BLaER1 treated with 17β-estradiol and CSF1 and Interleukin-3, amounts not matched to agents 10 nM and 100 nM (cell line): ENCODE measurements around the gene HOXB4.

ENCODE experiments used
- H3K27ac ChIP-seq, 11 experiments: shearing (Covaris generic); formaldehyde crosslinking; 2 replicates each; pipeline ENCODE4 v1.8.1; 2022
- H3K27me3 ChIP-seq, 11 experiments: shearing (Covaris generic); formaldehyde crosslinking; 2 replicates each; pipeline ENCODE4 v1.8.1; 2022
- H3K36me3 ChIP-seq, 11 experiments: shearing (Covaris generic); formaldehyde crosslinking; 2 replicates each; pipeline ENCODE4 v1.8.1; 2022
- H3K4me1 ChIP-seq, 10 experiments: shearing (Covaris generic); formaldehyde crosslinking; 2 replicates each; pipeline ENCODE4 v1.8.1; 2022
- H3K4me2 ChIP-seq, 11 experiments: shearing (Covaris generic); formaldehyde crosslinking; 2 replicates each; pipeline ENCODE4 v1.8.1; 2022
- H3K4me3 ChIP-seq, 10 experiments: shearing (Covaris generic); formaldehyde crosslinking; 2 replicates each; pipeline ENCODE4 v1.8.1; 2022
- H3K9ac ChIP-seq, 11 experiments: shearing (Covaris generic); formaldehyde crosslinking; 2 replicates each; pipeline ENCODE4 v1.8.1; 2022
- H3K9me3 ChIP-seq, 11 experiments: shearing (Covaris generic); formaldehyde crosslinking; replicated peaks in 1 of 11; 2 replicates each; pipeline ENCODE4 v1.8.1; 2022
- H4K20me1 ChIP-seq, 11 experiments: shearing (Covaris generic); formaldehyde crosslinking; 2 replicates each; pipeline ENCODE4 v1.8.1; 2022
- Cebpa-rat ChIP-seq, 11 experiments: shearing (Covaris generic); IDR thresholded peaks; 2 replicates each; pipeline ENCODE4 v1.8.1; 2022

Gene HOXB4

DNA sequence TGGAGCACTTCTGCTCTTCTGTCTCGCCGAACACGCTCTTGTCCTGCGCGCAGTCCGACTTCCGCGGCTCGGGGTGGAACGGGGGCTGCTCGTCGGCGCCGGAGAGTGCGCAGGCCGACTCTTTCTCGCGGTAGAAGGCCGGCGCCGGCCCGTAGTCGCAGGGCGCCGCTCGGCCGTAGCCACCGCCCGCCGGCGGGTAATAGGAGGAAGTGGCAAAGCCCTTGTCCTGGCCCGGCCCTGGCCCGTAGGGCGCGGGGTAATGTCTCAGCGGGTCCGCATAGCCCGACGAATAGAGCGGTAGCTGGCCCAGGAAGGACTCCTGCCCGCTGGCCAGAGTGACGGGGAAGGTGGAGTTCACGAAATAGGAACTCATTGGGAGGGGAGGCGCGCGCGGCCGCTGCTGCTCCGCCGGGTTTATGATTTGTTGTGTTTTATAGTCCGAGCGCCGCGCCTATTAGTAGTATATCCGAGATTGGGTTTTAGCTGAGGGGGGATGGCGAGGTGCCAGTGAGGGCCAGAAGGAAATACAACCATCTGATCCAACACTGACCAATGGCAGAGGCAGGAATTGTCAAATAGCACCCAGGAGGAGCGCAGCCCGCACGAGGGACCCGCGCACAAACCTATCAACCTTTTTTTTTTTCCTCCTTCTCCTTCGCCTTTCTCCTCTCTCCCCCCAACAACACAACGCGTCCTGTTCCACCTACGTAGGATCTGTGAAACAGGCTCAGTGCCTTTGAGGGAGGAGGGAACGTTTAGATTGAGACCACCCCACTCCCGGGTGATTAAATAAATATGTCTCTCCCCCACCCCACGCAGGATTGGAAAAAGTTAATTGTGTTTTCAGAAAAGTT lies 19.9 kb upstream of the HOXB4 start:
- no peak for TF ChIP-seq Cebpa-rat (IDR thresholded peaks at IDR 0.05)
- Histone ChIP-seq H3K27me3 (peaks cover 98 to 100% (median 100%) of the 10 kb centered on the region in 11 experiments), H3K4me2 (no peak overlapping the region), H3K4me3 (peak overlapping the region in 2 of 10 experiments; percentile 0 to 19; a peak in 1 of 20 replicates), H3K36me3 (no peaks in the 10 kb centered on the region), H3K27ac (no peak overlapping the region), H4K20me1 (peaks cover 0 to 94% (median 86%) of the 10 kb centered on the region in 11 experiments; a peak in 18 of 22 replicates), H3K9me3 (peaks cover 0 to 14% (median 9%) of the 10 kb centered on the region in 11 experiments; a peak in 13 of 22 replicates), H3K9ac (no peak overlapping the region), H3K4me1 (peaks cover 0 to 6% (median 4%) of the 10 kb centered on the region in 10 experiments; a peak in 6 of 20 replicates)

DNA sequence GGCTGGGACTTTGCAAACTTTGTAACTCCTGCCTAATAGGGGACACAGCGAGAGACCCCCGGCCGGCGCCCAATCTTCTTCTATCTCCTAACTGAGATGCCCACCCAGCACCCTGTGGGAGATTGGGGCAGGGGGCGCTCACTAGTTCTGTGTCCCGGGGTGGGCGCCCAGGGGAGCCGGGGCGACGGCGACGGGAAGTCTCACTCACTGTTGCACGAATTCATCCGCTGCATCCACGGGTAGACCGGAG lies 19.3 kb upstream of the HOXB4 start:
- Histone ChIP-seq H3K27me3 (peaks cover 98 to 100% (median 100%) of the 10 kb centered on the region in 11 experiments), H3K9ac (no peak overlapping the region), H4K20me1 (peaks cover 0 to 95% (median 86%) of the 10 kb centered on the region in 11 experiments; a peak in 18 of 22 replicates), H3K4me3 (0 out of 20 replicates have a peak overlapping the region, but pooled peaks of 1 of the 10 experiments have one; percentile 0), H3K9me3 (peaks cover 0 to 14% (median 9%) of the 10 kb centered on the region in 11 experiments; a peak in 13 of 22 replicates), H3K4me2 (no peak overlapping the region), H3K36me3 (no peaks in the 10 kb centered on the region), H3K27ac (no peak overlapping the region), H3K4me1 (peaks cover 0 to 6% (median 4%) of the 10 kb centered on the region in 10 experiments; a peak in 6 of 20 replicates)
- TF ChIP-seq Cebpa-rat (IDR thresholded peaks at IDR 0.05): no peak

GRCh38 chr17:48596735-48597527 lies 18.8 kb upstream of the HOXB4 start:
- Histone ChIP-seq H4K20me1 (peaks cover 0 to 95% (median 86%) of the 10 kb centered on the region in 11 experiments; a peak in 18 of 22 replicates), H3K9ac (no peak overlapping the region), H3K9me3 (peaks cover 0 to 14% (median 9%) of the 10 kb centered on the region in 11 experiments; a peak in 13 of 22 replicates), H3K36me3 (no peaks in the 10 kb centered on the region), H3K4me2 (no peak overlapping the region), H3K27me3 (peaks cover 98 to 100% (median 100%) of the 10 kb centered on the region in 11 experiments), H3K4me3 (no peak overlapping the region), H3K4me1 (peaks cover 0 to 6% (median 4%) of the 10 kb centered on the region in 10 experiments; a peak in 6 of 20 replicates), H3K27ac (no peak overlapping the region)
- TF ChIP-seq Cebpa-rat (IDR thresholded peaks at IDR 0.05): no peak

DNA sequence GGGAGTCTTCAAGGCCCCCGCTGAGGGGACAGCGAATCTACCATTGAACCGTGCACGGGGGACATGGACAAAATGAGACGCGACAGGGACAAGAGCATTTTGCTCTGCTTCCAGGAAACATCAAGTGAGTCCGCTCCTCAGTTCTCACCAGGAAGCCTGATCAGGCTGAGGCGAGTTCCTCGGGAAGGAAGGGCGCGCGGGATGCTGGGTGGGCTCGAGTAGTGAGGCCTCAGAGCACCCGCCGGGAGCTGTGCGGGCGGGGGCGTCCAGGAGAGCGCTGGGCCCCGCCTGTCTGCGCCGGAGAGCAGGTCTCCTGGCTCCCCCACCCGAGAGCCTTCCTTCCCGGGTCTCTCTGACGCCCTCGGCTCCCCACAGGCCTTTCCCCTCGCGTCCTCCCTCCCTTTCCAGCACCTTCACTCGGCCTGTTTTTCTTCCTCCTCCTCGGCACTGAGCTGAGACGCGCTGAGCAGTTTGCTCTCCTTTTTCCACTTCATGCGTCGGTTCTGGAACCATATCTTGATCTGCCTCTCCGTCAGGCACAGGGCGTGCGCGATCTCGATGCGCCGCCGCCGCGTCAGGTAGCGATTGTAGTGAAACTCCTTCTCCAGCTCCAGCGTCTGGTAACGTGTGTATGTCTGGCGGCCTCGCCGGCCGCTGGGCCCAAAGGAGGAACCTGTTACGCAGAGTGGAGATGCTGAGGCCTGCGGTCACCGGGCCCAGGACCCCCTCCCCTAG lies 18.0 kb upstream of the HOXB4 start:
- TF ChIP-seq Cebpa-rat (IDR thresholded peaks at IDR 0.05): no peak
- no peak overlapping the region for H3K4me3 ChIP-seq
- H3K27ac ChIP-seq: no peak overlapping the region
- H3K4me2 ChIP-seq: no peak overlapping the region
- H3K9ac ChIP-seq: no peak overlapping the region
- peaks cover 0 to 95% (median 86%) of the 10 kb centered on the region in 11 experiments; a peak in 18 of 22 replicates for H4K20me1 ChIP-seq
- H3K27me3 ChIP-seq: peaks cover 98 to 100% (median 100%) of the 10 kb centered on the region in 11 experiments
- H3K4me1 ChIP-seq: peaks cover 0 to 6% (median 4%) of the 10 kb centered on the region in 10 experiments; a peak in 6 of 20 replicates
- H3K36me3 ChIP-seq: no peaks in the 10 kb centered on the region
- peaks cover 0 to 14% (median 9%) of the 10 kb centered on the region in 11 experiments; a peak in 13 of 22 replicates for H3K9me3 ChIP-seq

DNA sequence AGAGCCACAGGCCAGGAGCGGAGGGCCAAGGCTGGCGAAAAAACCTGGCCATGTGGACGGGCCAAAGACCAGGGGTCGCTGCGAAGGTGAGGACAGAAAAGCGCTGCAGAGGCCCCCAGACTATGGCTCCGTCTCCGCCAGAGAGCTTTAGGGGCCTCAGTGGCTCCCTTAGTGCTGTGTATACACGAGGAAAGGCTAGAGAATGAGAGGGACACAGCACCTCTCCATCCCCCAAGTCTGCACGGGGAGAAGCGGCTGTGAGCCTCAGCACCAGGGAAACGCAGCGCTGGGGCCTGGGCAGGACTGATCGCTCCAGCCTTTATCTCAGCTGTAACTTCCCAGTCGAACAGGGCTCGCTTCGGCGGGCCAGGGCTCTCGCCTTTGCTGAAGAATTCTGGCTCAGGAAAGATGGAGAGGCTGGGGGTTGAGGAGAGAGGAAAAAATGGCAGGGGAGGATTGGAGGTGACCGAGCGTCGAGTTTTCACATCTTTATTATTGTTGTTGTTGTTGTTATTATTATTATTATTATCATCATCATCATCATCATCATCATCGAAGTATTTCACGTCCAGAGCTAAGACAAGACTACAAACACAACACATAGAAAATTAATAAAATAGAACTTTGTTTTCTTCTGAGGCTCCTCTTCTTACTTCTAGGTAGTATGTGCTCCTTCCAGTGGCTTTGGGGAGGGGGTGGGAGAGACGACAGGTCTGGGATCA lies 17.3 kb upstream of the HOXB4 start:
- Histone ChIP-seq H3K9me3 (peaks cover 0 to 14% (median 9%) of the 10 kb centered on the region in 11 experiments; a peak in 13 of 22 replicates), H3K27ac (no peak overlapping the region), H3K9ac (no peak overlapping the region), H3K27me3 (peaks cover 98 to 100% (median 100%) of the 10 kb centered on the region in 11 experiments), H3K4me3 (no peak overlapping the region), H3K36me3 (no peaks in the 10 kb centered on the region), H3K4me2 (no peak overlapping the region), H3K4me1 (peaks cover 0 to 6% (median 4%) of the 10 kb centered on the region in 10 experiments; a peak in 6 of 20 replicates), H4K20me1 (peaks cover 0 to 96% (median 86%) of the 10 kb centered on the region in 11 experiments; a peak in 18 of 22 replicates)
- TF ChIP-seq Cebpa-rat (IDR thresholded peaks at IDR 0.05): no peak

- no peak overlapping the region for H3K4me3 ChIP-seq
- no peak for TF ChIP-seq Cebpa-rat (IDR thresholded peaks at IDR 0.05)
These were observed 16.6 kb upstream of the HOXB4 start for GRCh38 chr17:48594538-48595277.

DNA sequence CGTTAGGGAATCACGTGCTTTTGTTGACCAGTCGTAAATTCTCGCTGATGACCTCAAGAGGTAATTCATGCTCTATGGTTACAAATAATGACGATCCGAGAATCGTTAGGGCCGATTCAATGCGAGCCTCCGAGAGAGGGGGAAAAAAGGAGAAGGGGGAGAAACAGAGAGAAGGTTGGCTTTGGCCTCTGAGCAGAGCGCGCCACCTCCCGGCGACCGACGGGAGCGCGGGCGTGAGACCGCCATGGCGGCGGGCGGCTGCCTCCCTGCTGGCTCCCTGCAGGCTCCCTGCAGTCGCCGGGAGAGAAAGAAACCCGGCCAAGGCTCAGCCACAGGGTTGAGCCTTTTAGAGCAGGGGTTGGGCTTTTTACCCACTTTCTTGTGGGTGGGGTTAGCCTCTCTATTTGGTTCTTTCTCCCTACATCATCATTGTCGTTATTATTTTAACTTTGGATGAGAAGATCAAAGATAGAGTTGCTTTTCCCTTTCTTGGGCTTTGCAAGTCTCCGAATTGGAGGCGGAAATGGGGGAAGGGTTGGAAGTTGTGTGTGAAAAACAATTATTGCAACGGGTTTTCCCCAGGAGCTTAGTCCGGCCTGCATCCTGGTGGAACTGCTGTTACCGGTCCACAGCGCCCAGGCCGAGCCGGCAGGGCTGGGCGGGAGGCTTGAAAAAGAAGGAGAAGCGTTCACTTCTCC lies 15.8 kb upstream of the HOXB4 start:
- peaks cover 0 to 14% (median 9%) of the 10 kb centered on the region in 11 experiments; a peak in 13 of 22 replicates for H3K9me3 ChIP-seq
- no peaks in the 10 kb centered on the region for H3K36me3 ChIP-seq
- H3K4me2 ChIP-seq: peak overlapping the region in 2 of 11 experiments; percentile 88 to 97; a peak in 4 of 22 replicates
- no peak for TF ChIP-seq Cebpa-rat (IDR thresholded peaks at IDR 0.05)
- no peak overlapping the region for H3K9ac ChIP-seq
- H3K27ac ChIP-seq: no peak overlapping the region
- peaks cover 0 to 6% (median 4%) of the 10 kb centered on the region in 10 experiments; a peak in 6 of 20 replicates for H3K4me1 ChIP-seq
- H3K27me3 ChIP-seq: peaks cover 98 to 100% (median 100%) of the 10 kb centered on the region in 11 experiments
- H3K4me3 ChIP-seq: no peak overlapping the region
- H4K20me1 ChIP-seq: peaks cover 0 to 96% (median 86%) of the 10 kb centered on the region in 11 experiments; a peak in 18 of 22 replicates

More at GRCh38 chr17:48594538-48595277, 16.6 kb upstream of the HOXB4 start:
- peaks cover 98 to 100% (median 100%) of the 10 kb centered on the region in 11 experiments for H3K27me3 ChIP-seq
- H4K20me1 ChIP-seq: peaks cover 0 to 96% (median 86%) of the 10 kb centered on the region in 11 experiments; a peak in 18 of 22 replicates
- peaks cover 0 to 14% (median 9%) of the 10 kb centered on the region in 11 experiments; a peak in 13 of 22 replicates for H3K9me3 ChIP-seq
- no peak overlapping the region for H3K27ac ChIP-seq
- H3K4me2 ChIP-seq: no peak overlapping the region
- H3K9ac ChIP-seq: no peak overlapping the region
- peaks cover 0 to 6% (median 4%) of the 10 kb centered on the region in 10 experiments; a peak in 6 of 20 replicates for H3K4me1 ChIP-seq
- H3K36me3 ChIP-seq: no peaks in the 10 kb centered on the region
